Urothelium cell line (cell line): ENCODE measurements around the gene SCP2D1.
"Not testable (repeated sequence)": the region's sequence is repeated elsewhere in the genome, so short reads cannot be mapped to it uniquely, and the experiment has no call there.

ENCODE experiments used
- DNase-seq: peaks from one replicate; pipeline ENCODE4 v3.0.0; 2011; ENCODE audit warnings: low spot score, mixed read lengths
- FAIRE-seq: peaks from 2 replicates; lab custom pipeline; 2011; peaks lifted over from hg19 to GRCh38; lab: Jason Lieb, UNC

The SCP2D1 gene

GRCh38 chr20:18813483-18813882, at the start of gene SCP2D1:
TSS of gene SCP2D1 (plus strand) at chr20:18813783. CDS start at chr20:18813816, 33 bp downstream.
- FAIRE-seq (no peak), DNase-seq (no peak)

GRCh38 chr20:18767676-18768075, 45.9 kb upstream of the SCP2D1 start:
- FAIRE-seq = no peak
- DNase-seq = no peak

- no peak for DNase-seq
These were observed 40.0 kb upstream of the SCP2D1 start for GRCh38 chr20:18773566-18773965.

GRCh38 chr20:18774207-18774606, 39.4 kb upstream of the SCP2D1 start:
- no peak for DNase-seq
- FAIRE-seq = no peak

More at GRCh38 chr20:18773566-18773965, 40.0 kb upstream of the SCP2D1 start:
- no peak for FAIRE-seq

- FAIRE-seq (no peak), DNase-seq (no peak)
These were observed 38.0 kb upstream of the SCP2D1 start for GRCh38 chr20:18775633-18776032.

- FAIRE-seq (no peak), DNase-seq (no peak)
These were observed 34.7 kb upstream of the SCP2D1 start for GRCh38 chr20:18778690-18779392.

GRCh38 chr20:18780385-18781130, 33.0 kb upstream of the SCP2D1 start:
- DNase-seq (no peak), FAIRE-seq (no peak)

- FAIRE-seq = no peak
- no peak for DNase-seq
These were observed 32.1 kb upstream of the SCP2D1 start for GRCh38 chr20:18781509-18781908.

GRCh38 chr20:18783385-18783959, 30.1 kb upstream of the SCP2D1 start:
- DNase-seq (no peak), FAIRE-seq (no peak)

- not testable (repeated sequence) for FAIRE-seq, DNase-seq
These were observed 26.5 kb upstream of the SCP2D1 start for GRCh38 chr20:18787046-18787445.

- FAIRE-seq = no peak
- no peak for DNase-seq
These were observed 25.6 kb upstream of the SCP2D1 start for GRCh38 chr20:18788021-18788420.

GRCh38 chr20:18790787-18791186, 22.8 kb upstream of the SCP2D1 start:
- FAIRE-seq (no peak), DNase-seq (no peak)

- DNase-seq (peak; percentile 90), FAIRE-seq (peak; percentile 98)
These were observed 19.8 kb upstream of the SCP2D1 start for GRCh38 chr20:18793625-18794427.

- FAIRE-seq (no peak), DNase-seq (no peak)
These were observed 19.2 kb upstream of the SCP2D1 start for GRCh38 chr20:18794428-18794787.

GRCh38 chr20:18795366-18795765, 18.2 kb upstream of the SCP2D1 start:
- FAIRE-seq (no peak), DNase-seq (no peak)

GRCh38 chr20:18796282-18796833, 17.2 kb upstream of the SCP2D1 start:
- no peak for FAIRE-seq
- DNase-seq = no peak

GRCh38 chr20:18801516-18801915, 12.1 kb upstream of the SCP2D1 start:
- FAIRE-seq (no peak), DNase-seq (no peak)

GRCh38 chr20:18802012-18802634, 11.5 kb upstream of the SCP2D1 start:
- no peak for FAIRE-seq
- no peak for DNase-seq

- FAIRE-seq (no peak), DNase-seq (peak; percentile 18)
These were observed 7.7 kb upstream of the SCP2D1 start for GRCh38 chr20:18805881-18806280.

GRCh38 chr20:18808712-18809111, 4.9 kb upstream of the SCP2D1 start:
- no peak for FAIRE-seq

More at GRCh38 chr20:18808712-18809111, 4.9 kb upstream of the SCP2D1 start:
- DNase-seq = no peak
